ENCODE data around the gene UGT1A5.

GRCh38 chr2:233798335-233799086 is 85.8 kb downstream of the UGT1A5 start:
- TF ChIP-seq CTCF (conservative IDR thresholded peaks at IDR 0.05) = no peak
- TF ChIP-seq ZFX (IDR thresholded peaks at IDR 0.05) = no peak
